Heart left ventricle (tissue), 16 donors: Measurements from ENCODE around the gene ENTPD3. TPM values are rescaled to one million over a fixed set of nuclear protein-coding genes. Genes with fewer than 3 reads are reported as not detected.
A peak's percentile ranks its signal among the peaks of the same experiment; 100 is the strongest.

ENCODE experiments used
- ATAC-seq, 4 donors: fragments of 200-7000 bp; cut with Tn5 transposase; one replicate each; pipeline ENCODE4 v1.9.1; 2020 to 2022; ENCODE audit warnings: moderate library complexity in 4 of 4, mild to moderate bottlenecking in 3 of 4, moderate number of reproducible peaks in 1 of 4
- DNase-seq, 5 donors: peaks; one replicate each; pipeline ENCODE4 v3.0.0-alpha.2; 2020
- H3K27ac ChIP-seq, 12 donors: fragments of 200-600 bp; sonication (generic) in 4 of 12; one replicate each; pipeline versions ENCODE4 v1.5.0 to v1.8.0; 2016 to 2022; ENCODE audit warnings: mild to moderate bottlenecking in 2 of 12
- H3K27me3 ChIP-seq, 9 donors: fragments of 200-600 bp; sonication (generic) in 2 of 9; one replicate each; pipeline versions ENCODE4 v1.5.1 to v1.8.0; 2016 to 2022; ENCODE audit warnings: mild to moderate bottlenecking in 3 of 9
- H3K36me3 ChIP-seq, 9 donors: fragments of 200-600 bp; sonication (generic) in 2 of 9; one replicate each; pipeline versions ENCODE4 v1.5.0 to v1.8.0; 2018 to 2022; ENCODE audit warnings: mild to moderate bottlenecking in 2 of 9
- H3K4me1 ChIP-seq, 12 donors: fragments of 200-600 bp; sonication (generic) in 4 of 12; one replicate each; pipeline versions ENCODE4 v1.5.0 to v1.8.0; 2016 to 2022; ENCODE audit warnings: mild to moderate bottlenecking in 3 of 12
- H3K4me3 ChIP-seq, 12 donors: fragments of 200-600 bp; sonication (generic) in 4 of 12; one replicate each; pipeline versions ENCODE4 v1.5.0 to v1.8.0; 2017 to 2022; ENCODE audit warnings: mild to moderate bottlenecking in 9 of 12, moderate library complexity in 4 of 12
- H3K9me3 ChIP-seq, 12 donors: fragments of 200-600 bp; sonication (generic) in 4 of 12; one replicate each; pipeline versions ENCODE4 v1.5.0 to v1.8.0; 2016 to 2022; ENCODE audit warnings: mild to moderate bottlenecking in 1 of 12
- POLR2A ChIP-seq, 2 donors: fragments of 450-650 bp; IDR thresholded peaks; one replicate each; pipeline ENCODE4 v1.6.1; 2017; ENCODE audit warnings: antibody characterized with exemption in 2 of 2, mild to moderate bottlenecking in 2 of 2, moderate library complexity in 2 of 2
- WGBS, 4 donors: extraction: QIAGEN DNeasy Blood & Tissue Kit in 2 of 4; methylation state at CpG; one replicate each; pipeline versions ENCODE4 v1.1.5 to v1.1.7; 2013 to 2018; 5-methylcytosine and 5-hydroxymethylcytosine counted together
- intact Hi-C, 10 donors: fragments of 100-400 bp; cut with DNase I; formaldehyde crosslinking; loops; one replicate each; pipeline versions ENCODE4 v1.11.1 to v1.14.2; 2022
- polyA plus RNA-seq, 2 donors: library from polyadenylated mRNA; stranded (reverse); fragments of 200-250 nt; gene quantifications; one replicate each; pipeline ENCODE4 v1.2.3, GENCODE V29; 2013
- total RNA-seq, 9 donors: library from RNA; depleted of rRNA in 2 of 9; stranded (reverse); fragments of >200 nt in 2 of 9; fragmentation: NEBNext Ultra II Directional in 3 of 9; extraction: Animal tissue kit (Norgen Biotek cat#: 25700) in 3 of 9; gene quantifications; one replicate each; pipeline versions ENCODE4 v1.1.0 to v1.2.4, GENCODE V29; 2016 to 2023
- TF ChIP-seq, protein P1 (sequence below), 12 donors: fragments of 200-600 bp; sonication (generic) in 4 of 12; IDR thresholded peaks; one replicate each; pipeline versions ENCODE4 v1.5.0 to v1.8.0; 2018 to 2022; ENCODE audit warnings: antibody characterized with exemption in 12 of 12, mild to moderate bottlenecking in 5 of 12
- donor health status: ischemic (EF 13 %, LVEDD 7.1; RV severe dilation, severe dysfunction).
- donor health status: healthy with polysubstance abuse.
- donor health status: DM: no; HTN: yes; CAD: no.
- donor health status: DM: no; HTN: no; CAD: no.
- donor health status: ischemic (EF 25% LVEDD 6.9; RV normal size, moderate dysfunction).
- donor health status: ischemic (EF 25% LVEDD 5.7; RV mildly dilated, moderate dysfunction).
- donor health status: healthy.
- donor health status: DM: yes; HTN: yes; CAD: no.
- donor health status: ischemic (EF 35%, LVEDD 5.7; RV mildly dilated, moderate dysfunction).
- donor health status: nonischemic (EF 11% LVEDD 7.7; RV severe dilation, severe dysfunction).
- donor health status: DM: yes; HTN: yes; CAD: no.
- donor health status: PGD.
- donor health status: ischemic (EF 29% LVEDD 5.4; RV normal size, mild dysfunction).
- donor health status: nonischemic (EF 23%, LVEDD 6.1; RV moderate dilation, normal function).

ENTPD3 gene
- total and polyA plus RNA-seq, 11 donors, result 0.12 to 0.83 (median 0.32) TPM

DNA sequence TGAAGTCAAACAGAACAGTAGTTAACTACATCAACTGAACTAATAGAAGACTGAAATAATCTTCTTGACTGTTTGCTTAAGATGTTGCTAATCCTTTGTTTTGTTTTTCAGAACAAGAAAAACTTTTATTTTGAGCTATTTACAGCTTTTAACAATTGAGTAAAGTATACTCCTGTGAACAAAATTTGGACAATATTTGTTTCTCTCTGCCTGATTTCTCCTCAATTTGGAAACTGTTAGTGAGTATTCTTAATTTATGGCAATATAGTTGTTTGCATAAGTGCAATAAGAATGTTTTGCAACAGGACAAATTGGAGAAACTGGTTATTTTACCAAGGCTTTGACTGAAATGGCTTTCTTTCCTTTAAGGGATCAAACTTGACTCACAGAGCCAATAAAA, 36.5 kb upstream of the ENTPD3 start:
- no peaks in the 10 kb centered on the region for H3K36me3 ChIP-seq
- H3K9me3 ChIP-seq, result peaks cover 0 to 13% (median 0%) of the 10 kb centered on the region in 12 donors
- ATAC-seq (no peak), DNase-seq (no peak)
- H3K4me1 ChIP-seq, result no peaks in the 10 kb centered on the region
- no peak overlapping the region for H3K27ac ChIP-seq
- H3K4me3 ChIP-seq, result no peak overlapping the region
- no peaks in the 10 kb centered on the region for H3K27me3 ChIP-seq
- intact Hi-C loops, result no loop called here
- TF ChIP-seq, protein P1, sequence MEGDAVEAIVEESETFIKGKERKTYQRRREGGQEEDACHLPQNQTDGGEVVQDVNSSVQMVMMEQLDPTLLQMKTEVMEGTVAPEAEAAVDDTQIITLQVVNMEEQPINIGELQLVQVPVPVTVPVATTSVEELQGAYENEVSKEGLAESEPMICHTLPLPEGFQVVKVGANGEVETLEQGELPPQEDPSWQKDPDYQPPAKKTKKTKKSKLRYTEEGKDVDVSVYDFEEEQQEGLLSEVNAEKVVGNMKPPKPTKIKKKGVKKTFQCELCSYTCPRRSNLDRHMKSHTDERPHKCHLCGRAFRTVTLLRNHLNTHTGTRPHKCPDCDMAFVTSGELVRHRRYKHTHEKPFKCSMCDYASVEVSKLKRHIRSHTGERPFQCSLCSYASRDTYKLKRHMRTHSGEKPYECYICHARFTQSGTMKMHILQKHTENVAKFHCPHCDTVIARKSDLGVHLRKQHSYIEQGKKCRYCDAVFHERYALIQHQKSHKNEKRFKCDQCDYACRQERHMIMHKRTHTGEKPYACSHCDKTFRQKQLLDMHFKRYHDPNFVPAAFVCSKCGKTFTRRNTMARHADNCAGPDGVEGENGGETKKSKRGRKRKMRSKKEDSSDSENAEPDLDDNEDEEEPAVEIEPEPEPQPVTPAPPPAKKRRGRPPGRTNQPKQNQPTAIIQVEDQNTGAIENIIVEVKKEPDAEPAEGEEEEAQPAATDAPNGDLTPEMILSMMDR (IDR thresholded peaks at IDR 0.05), result no peak
- TF ChIP-seq POLR2A (IDR thresholded peaks at IDR 0.05), result no peak

DNA sequence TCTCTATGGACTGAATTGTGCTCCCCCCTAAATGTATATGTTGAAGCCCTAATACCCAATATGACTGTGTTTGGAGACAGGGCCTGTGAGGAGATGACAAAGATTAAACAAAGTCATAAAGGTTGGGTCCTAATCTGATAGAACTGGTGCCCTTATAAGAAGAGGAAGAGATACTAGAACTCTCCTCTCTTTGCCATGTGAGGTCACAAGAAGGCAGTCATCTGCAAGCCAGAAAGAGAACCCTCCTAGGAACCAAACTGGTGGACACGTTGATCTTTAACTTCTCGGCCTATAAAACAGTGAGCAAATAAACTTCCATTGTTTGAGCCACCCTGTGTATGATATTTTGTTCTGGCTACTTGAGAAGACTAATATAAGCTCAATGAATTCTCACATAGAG, 31.6 kb upstream of the ENTPD3 start:
- TF ChIP-seq, protein P1 (IDR thresholded peaks at IDR 0.05), result no peak
- TF ChIP-seq POLR2A (IDR thresholded peaks at IDR 0.05), result no peak
- no peak overlapping the region for H3K4me3 ChIP-seq
- H3K9me3 ChIP-seq, result peaks cover 0 to 7% (median 0%) of the 10 kb centered on the region in 12 donors
- H3K27me3 ChIP-seq, result no peaks in the 10 kb centered on the region
- H3K4me1 ChIP-seq, result no peaks in the 10 kb centered on the region
- H3K36me3 ChIP-seq, result no peaks in the 10 kb centered on the region
- intact Hi-C loops, result no loop called here
- H3K27ac ChIP-seq, result no peak overlapping the region
- ATAC-seq (no peak), DNase-seq (no peak)
- WGBS, 4 donors, result 56 to 93% (median 82%) methylated on average over 2 of the region's 2 CpGs

GRCh38 chr3:40358454-40358853, 28.5 kb upstream of the ENTPD3 start:
- H3K36me3 ChIP-seq, result no peaks in the 10 kb centered on the region
- intact Hi-C loops, result no loop called here
- ATAC-seq (no peak), DNase-seq (no peak)
- TF ChIP-seq, protein P1 (IDR thresholded peaks at IDR 0.05), result no peak
- TF ChIP-seq POLR2A (IDR thresholded peaks at IDR 0.05), result no peak
- peaks cover 0 to 2% (median 0%) of the 10 kb centered on the region in 12 donors for H3K4me1 ChIP-seq
- no peaks in the 10 kb centered on the region for H3K9me3 ChIP-seq
- WGBS, 4 donors, result 69 to 83% (median 73%) methylated on average over 1 of the region's 1 CpG
- H3K4me3 ChIP-seq, result no peak overlapping the region
- H3K27ac ChIP-seq, result no peak overlapping the region
- H3K27me3 ChIP-seq, result no peaks in the 10 kb centered on the region

GRCh38 chr3:40363674-40364073, 23.3 kb upstream of the ENTPD3 start:
- intact Hi-C loops, result no loop called here
- no peak overlapping the region for H3K27ac ChIP-seq
- H3K36me3 ChIP-seq, result no peaks in the 10 kb centered on the region
- peak in 2 of 4 donors; percentile 44 to 59 for ATAC-seq
- H3K9me3 ChIP-seq, result no peaks in the 10 kb centered on the region
- TF ChIP-seq, protein P1 (IDR thresholded peaks at IDR 0.05), result no peak
- TF ChIP-seq POLR2A (IDR thresholded peaks at IDR 0.05), result no peak
- H3K4me1 ChIP-seq, result peaks cover 0 to 8% (median 0%) of the 10 kb centered on the region in 12 donors
- no peak overlapping the region for H3K4me3 ChIP-seq
- 33 to 42% (median 35%) methylated on average over 2 of the region's 2 CpGs for WGBS, 4 donors
- H3K27me3 ChIP-seq, result no peaks in the 10 kb centered on the region
- DNase-seq, result no peak
